HG02642 (cell line): ENCODE data around the gene SMTN.
"Not testable (repeated sequence)": the region's sequence is repeated elsewhere in the genome, so short reads cannot be mapped to it uniquely, and the experiment has no call there.

ENCODE experiments used
- ATAC-seq: cut with Tn5 transposase; IDR thresholded peaks from one replicate; pipeline ENCODE4 v1.9.1; 2021; ENCODE audit warnings: mild to moderate bottlenecking; ENCODE audit not compliant: unreplicated experiment, poor library complexity

Gene SMTN

DNA sequence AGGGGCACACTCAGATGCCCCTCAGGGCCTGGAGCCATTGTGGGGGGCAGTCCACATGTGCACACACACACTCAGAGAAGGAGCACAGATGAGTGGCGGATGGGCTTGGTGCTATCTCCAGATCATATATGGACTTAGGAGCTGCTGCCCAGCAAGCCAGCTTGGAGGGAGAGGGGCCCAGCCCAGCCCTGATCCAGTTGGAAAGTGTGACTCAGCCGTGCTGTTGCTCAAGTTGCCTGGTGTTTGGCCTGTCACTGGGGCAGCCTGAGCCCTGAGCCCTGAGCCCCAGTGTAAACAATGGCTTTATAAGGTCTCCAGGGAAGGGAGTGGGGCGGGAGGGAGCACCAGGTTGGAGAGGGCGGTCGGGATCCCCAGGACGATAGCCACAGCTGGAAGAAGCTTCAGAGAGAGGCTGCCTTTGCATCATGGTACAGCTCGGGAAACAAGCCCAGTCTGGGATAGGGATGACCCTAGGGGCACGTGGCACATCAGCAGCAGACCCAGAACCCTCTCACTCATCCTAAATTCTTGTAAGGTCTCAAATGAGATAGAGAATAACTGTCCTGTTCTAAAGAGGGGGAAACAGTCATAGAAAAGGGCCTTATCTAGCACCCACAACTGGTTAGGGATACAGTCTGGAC is 21.4 kb downstream of the SMTN start:
- ATAC-seq = no peak

DNA sequence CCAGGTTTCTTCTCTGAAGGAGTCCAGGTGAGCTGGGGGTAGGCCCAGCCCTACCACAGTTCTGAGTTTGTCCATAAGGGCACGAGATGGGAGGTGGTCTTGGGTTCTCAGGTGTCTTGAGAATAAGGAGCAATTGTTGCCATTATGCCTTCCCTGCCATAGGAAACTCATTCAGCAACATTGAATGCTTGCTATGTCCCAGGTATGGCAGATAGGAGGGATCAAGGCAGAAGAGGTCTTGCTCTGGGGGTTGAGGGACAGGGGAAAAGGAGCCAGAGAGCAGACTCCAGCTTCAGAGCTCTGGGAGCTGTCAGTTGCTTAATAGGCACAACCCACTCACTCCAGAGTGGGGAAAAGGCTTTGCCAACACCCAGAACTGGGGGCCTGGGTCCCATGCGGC is 22.0 kb downstream of the SMTN start:
- ATAC-seq = no peak

GRCh38 chr22:31103899-31104694 is 23.0 kb downstream of the SMTN start:
- no peak for ATAC-seq

DNA sequence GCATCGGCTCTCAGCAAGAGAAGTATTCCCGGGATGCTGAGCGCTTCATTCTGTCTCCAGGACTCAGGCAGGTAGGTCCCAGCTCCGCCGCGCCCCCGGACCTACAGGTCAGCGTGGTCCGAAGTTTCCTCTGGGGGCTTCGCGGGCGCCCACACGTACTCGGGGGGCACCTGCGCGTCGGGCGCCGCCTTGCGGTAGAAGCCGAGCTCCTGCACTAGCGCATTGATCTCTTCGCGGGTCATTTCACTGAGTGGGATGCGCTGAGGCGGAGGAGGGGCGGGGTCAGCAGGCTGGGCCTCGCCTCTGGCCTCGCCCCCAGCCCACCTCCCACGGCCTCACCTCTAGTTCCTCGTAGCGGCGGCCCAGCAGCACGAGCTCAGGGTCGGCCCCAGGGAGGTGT is 23.8 kb downstream of the SMTN start:
- ATAC-seq = no peak

- ATAC-seq = no peak
These were observed 24.3 kb downstream of the SMTN start for GRCh38 chr22:31105282-31105929.

- no peak for ATAC-seq
These were observed 25.0 kb downstream of the SMTN start for GRCh38 chr22:31106001-31106571.

GRCh38 chr22:31106731-31107177 is 25.6 kb downstream of the SMTN start:
- ATAC-seq = no peak

GRCh38 chr22:31107178-31107893 is 26.2 kb downstream of the SMTN start, which contains the start of gene SELENOM:
SELENOM (minus strand) TSS chr22:31107568; CDS start chr22:31107505, 63 bp downstream.
- peak; percentile 88 for ATAC-seq

DNA sequence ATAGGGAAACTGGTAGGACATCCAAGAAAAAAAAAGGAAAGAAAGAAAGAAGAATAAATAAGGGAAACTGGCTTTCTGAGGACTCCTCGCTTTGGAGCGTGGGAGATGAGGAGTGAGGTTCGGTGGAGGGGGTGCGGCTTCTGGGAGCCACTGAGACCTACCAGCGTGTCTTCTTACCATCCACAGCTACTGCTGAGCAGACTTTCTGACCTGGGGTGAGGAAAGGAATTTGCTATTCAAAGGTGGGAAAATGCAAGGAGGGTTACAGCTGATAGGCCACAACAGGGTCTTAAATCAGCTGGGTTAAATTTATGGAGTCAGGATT is 26.7 kb downstream of the SMTN start:
- ATAC-seq = peak; percentile 13

DNA sequence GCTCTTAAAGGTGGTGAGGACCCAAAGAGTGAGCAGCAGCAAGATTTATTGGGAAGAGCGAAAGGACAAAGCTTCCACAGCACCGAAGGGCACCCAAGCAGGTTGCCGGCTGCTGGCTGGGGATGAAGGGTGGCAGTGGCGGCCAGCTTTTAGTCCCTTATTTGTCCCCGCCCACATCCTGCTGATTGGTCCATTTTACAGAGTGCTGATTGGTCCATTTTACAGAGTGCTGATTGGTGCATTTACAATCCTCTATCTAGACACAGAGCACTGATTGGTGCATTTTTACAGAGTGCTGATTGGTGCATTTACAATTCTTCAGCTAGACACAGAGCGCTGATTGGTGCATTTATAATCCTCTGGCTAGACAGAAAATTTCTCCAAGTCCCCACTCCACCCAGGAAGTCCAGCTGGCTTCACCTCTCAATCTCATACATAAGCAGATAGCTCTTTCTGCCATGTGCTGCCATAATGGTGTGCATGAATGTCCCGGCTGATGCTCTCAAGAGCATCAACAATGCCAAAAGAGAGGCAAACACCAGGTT is 31.5 kb downstream of the SMTN start:
- not testable (repeated sequence) for ATAC-seq

GRCh38 chr22:31118046-31118820 is 37.1 kb downstream of the SMTN start:
- no peak for ATAC-seq

- no peak for ATAC-seq
These were observed 38.1 kb downstream of the SMTN start for GRCh38 chr22:31119026-31119717.

DNA sequence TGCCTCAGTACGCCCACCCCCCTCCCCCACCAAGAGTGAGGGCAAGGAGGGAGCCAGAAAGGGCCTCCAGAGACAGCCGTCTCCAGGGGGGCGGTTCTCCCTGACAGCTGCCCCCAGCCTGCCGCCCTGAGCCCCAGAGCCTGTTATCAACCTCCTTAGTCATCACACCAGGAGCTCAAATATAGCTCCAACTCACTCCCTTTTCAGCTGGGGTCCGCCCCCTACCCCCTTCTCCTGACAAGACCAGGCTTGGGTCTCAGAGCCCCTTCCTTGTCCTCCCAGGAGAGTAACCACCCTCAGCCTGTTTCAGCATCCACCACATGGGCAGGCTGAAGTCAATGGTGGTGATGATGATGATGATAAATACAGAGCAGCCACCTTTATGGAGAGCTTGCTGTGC is 39.1 kb downstream of the SMTN start:
- ATAC-seq = no peak

- no peak for ATAC-seq
These were observed 39.5 kb downstream of the SMTN start for GRCh38 chr22:31120642-31121041.

- no peak for ATAC-seq
These were observed 40.3 kb downstream of the SMTN start for GRCh38 chr22:31121403-31121802.

GRCh38 chr22:31122196-31122531 is 41.0 kb downstream of the SMTN start:
- ATAC-seq = no peak

GRCh38 chr22:31122532-31123291 is 41.6 kb downstream of the SMTN start, which contains the start of gene INPP5J:
INPP5J (plus strand) TSS chr22:31122966; CDS start chr22:31123015, 49 bp downstream.
- ATAC-seq = no peak

- no peak for ATAC-seq
These were observed 42.1 kb downstream of the SMTN start for GRCh38 chr22:31123292-31123602.
